ENCODE measurements around the gene HOXD8.

HOXD8 gene

GRCh38 chr2:176128982-176129796 lies at the start of gene HOXD8:
TSS of gene HOXD8 (plus strand) at chr2:176129705. CDS start at chr2:176130367, 662 bp downstream.
- FAIRE-seq (no peak), DNase-seq (ENCODE audit: insufficient read length, low spot score) (no peak)
- TF ChIP-seq CTCF (IDR thresholded peaks at IDR 0.05; ENCODE audit: insufficient read depth, missing control alignments), result no peak

GRCh38 chr2:176079831-176080539 lies 49.5 kb upstream of the HOXD8 start:
- FAIRE-seq, result no peak
- TF ChIP-seq CTCF (IDR thresholded peaks at IDR 0.05; ENCODE audit: insufficient read depth, missing control alignments), result peak; percentile 67
- no peak for DNase-seq (ENCODE audit: insufficient read length, low spot score)

GRCh38 chr2:176080540-176081375 lies 48.7 kb upstream of the HOXD8 start:
- no peak for DNase-seq (ENCODE audit: insufficient read length, low spot score)
- no peak for FAIRE-seq

GRCh38 chr2:176081376-176081836 lies 48.1 kb upstream of the HOXD8 start:
- TF ChIP-seq CTCF (IDR thresholded peaks at IDR 0.05; ENCODE audit: insufficient read depth, missing control alignments), result no peak
- DNase-seq (ENCODE audit: insufficient read length, low spot score) (no peak), FAIRE-seq (no peak)

More at GRCh38 chr2:176080540-176081375, 48.7 kb upstream of the HOXD8 start:
- TF ChIP-seq CTCF (IDR thresholded peaks at IDR 0.05; ENCODE audit: insufficient read depth, missing control alignments), result no peak

- DNase-seq (ENCODE audit: insufficient read length, low spot score) (no peak), FAIRE-seq (no peak)
- TF ChIP-seq CTCF (IDR thresholded peaks at IDR 0.05; ENCODE audit: insufficient read depth, missing control alignments), result no peak
Observed at GRCh38 chr2:176081837-176082524, 47.5 kb upstream of the HOXD8 start.

- no peak for TF ChIP-seq CTCF (IDR thresholded peaks at IDR 0.05; ENCODE audit: insufficient read depth, missing control alignments)
- DNase-seq (ENCODE audit: insufficient read length, low spot score), result no peak
- no peak for FAIRE-seq
Observed at GRCh38 chr2:176082525-176082823, 47.0 kb upstream of the HOXD8 start.

All from D721Med (cell line).